NCI-H1105 treated with DMSO at 0.1 percent for 48 hours (cell line): ENCODE data around the gene RHOBTB3.

Source experiments
- DNase-seq: peaks from one replicate; lab custom pipeline; 2025; lab: John Stamatoyannopoulos, UW

The RHOBTB3 gene

GRCh38 chr5:95731571-95732554 is 727 bp downstream of the RHOBTB3 start:
- peak; percentile 26 for DNase-seq

- DNase-seq, result no peak
Measured at GRCh38 chr5:95733107-95733665, 2.0 kb downstream of the RHOBTB3 start.

DNA sequence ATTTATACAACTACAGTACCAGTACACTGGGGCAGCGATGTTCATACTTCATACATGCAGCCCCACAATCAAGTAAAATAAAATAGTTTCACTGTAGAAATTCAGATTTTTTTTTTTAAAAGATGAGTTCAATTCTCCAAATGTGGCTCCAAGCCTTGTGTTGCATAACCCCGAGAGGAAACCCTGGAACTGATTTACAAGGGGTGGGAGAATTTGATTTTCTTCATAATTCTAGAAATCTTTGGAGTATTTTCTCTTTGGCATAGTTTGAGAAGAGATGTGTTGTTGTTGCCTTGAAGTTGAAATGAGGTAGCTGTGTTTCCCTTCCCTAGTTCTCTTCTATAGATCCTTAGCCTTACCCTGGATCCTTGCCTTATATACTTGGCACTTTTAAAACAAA is 3.1 kb downstream of the RHOBTB3 start:
- no peak for DNase-seq

GRCh38 chr5:95734906-95735305 is 3.8 kb downstream of the RHOBTB3 start:
- DNase-seq, result no peak

GRCh38 chr5:95735406-95735805 is 4.3 kb downstream of the RHOBTB3 start:
- no peak for DNase-seq

DNA sequence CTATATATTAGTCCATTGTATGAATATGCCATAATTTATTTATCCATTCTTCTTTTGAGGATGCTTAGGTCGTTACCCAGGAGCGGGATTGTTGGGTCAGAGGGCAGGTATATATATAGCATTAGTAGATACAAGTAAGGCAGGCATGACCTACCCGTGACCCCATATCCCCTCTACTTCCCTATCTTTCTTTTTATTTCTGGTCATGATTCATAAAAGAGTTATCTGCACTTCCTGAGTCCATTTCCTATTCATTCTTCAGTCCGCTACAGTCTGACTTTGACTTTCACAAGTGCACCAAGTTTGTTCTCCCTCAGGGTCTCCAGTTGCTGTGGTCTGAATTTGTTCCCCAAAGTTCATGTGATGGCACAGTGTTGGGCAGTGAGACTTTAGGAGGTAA is 6.9 kb downstream of the RHOBTB3 start:
- no peak for DNase-seq

- no peak for DNase-seq
Measured at GRCh38 chr5:95738834-95739233, 7.7 kb downstream of the RHOBTB3 start.

DNA sequence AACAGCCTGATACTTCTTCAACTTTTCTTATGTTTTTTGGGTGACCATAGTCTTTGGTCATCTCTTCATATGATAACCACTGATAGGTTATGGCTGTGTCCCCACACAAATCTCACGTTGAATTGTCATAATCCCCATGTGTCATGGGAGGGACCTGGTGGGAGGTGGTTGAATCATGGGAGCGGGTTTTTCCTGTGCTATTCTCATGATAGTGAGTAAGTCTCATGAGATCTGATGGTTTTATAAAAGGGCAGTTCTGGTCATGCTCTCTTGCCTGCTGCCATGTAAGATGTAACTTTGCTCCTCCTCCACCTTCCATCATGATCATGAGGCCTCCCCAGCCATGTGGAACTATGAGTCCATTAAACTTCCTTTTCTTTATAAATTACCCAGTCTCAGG is 8.7 kb downstream of the RHOBTB3 start:
- DNase-seq, result no peak

DNA sequence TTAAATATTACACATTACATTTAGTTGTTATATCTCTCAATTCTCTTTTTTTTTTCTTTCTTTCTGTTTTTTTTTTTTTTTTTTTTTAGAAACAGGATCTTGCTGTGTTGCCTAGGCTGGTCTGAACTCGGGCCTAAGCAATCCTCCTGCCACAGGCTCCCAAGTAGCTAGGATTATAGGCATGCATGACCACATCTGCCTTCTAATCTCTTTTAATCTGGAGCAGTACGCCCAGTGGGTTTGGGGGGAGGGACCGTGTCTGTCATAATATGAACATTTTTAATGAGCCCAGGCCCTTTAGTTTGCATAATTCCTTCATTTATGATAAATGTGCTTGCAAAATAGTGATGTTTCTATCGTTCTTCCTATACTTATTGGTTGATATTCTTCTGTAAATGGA is 10.3 kb downstream of the RHOBTB3 start:
- no peak for DNase-seq

- DNase-seq, result no peak
Measured at GRCh38 chr5:95743232-95743631, 12.1 kb downstream of the RHOBTB3 start.

- DNase-seq, result no peak
Measured at GRCh38 chr5:95743877-95744276, 12.7 kb downstream of the RHOBTB3 start.

DNA sequence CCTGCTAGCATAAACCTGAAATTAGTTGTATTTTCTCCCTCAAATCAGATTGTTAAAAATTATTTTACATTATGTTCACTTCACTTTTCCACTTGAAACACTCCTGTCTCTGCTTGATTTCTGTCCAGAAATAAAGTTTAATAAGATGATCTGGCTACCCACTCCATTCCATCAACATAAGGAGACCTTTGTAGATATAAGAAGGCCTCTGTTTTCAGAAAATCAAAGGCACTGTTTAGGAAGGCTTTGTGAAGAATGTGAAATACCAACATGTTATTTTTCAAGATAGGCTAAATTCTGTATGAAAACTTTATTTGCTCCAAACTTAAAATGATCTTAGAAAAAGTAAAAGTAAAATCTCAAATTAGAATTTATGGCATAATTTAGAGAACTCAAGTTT is 15.1 kb downstream of the RHOBTB3 start:
- DNase-seq, result no peak

DNA sequence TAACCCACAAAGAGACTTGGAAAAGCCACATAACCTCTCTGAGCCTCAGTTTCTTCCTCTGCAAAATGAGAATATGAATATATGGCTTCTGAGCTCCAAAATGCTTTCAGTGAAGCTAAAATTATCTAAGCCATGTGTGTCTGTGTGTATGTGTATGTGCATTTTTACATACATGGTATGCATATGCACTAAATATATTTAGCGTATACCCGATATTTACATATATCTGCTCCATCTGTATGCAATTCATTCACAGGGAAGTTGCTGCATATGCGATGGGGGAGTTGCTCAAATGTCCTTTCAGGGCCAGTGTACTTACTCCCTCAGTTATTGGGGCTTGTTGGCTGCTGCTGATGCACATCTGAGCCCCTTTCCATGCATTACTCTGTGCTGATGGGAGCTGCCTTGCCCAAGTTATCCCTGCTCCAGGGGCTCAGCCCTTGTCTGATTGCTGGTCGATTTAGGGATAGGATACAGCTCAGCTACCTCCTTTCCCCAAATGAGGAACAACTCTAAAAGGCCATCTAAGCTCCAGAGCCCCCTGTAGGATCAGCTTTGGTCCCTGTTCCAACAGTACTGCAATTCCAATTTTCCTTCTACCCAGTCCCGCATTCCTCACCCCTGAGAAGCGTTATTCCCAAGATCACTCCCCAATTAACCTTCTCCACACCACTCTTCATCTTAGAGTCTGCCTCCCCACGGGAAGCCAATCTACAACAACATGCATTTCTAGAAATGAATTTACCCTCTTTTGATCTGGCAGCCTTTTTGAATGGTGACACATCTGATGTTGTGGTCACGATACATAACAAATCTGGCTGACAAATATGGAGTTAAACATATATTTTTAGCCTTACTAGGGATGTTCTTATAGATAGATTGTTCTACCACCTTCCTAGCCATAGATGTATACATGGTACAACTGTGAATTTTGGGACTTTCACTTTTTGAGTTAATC is 15.9 kb downstream of the RHOBTB3 start:
- no peak for DNase-seq

DNA sequence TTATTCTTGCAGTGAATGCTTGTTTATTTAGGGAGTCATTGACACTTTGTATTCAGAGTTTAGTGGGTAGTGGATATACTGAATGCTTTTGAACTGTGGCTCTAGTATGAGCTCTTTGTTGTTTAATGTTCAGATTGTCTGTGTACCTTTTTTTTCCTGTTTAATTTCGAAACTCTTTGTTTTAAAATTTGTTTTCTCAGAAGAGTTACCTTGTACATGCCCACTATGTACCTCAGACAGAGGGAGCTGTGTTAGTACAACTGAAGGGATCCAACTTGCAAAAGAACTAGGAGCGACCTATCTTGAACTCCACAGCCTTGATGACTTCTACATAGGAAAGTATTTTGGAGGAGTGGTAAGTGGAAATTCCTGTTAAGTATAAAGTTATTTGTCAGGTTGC is 17.0 kb downstream of the RHOBTB3 start:
- no peak for DNase-seq

DNA sequence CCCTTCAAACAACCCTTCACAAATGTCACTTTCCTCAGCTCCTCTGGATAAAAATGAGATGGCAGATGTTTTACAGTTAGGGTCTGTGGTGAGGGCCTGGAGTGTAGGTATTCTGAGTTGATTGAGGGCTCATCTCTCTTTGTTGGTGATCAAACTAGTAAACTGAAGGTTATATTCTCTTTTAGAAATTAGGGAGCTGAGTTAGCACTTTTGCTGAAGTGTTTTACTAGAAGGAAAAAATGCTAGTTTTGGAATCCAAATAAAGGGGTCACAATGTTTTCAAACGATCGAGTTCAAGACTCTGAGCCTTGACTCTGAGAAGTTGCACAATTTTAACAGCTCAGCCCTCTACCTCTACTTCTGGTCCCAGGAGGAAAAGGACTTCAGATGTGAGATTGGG is 23.4 kb downstream of the RHOBTB3 start:
- DNase-seq, result no peak

DNA sequence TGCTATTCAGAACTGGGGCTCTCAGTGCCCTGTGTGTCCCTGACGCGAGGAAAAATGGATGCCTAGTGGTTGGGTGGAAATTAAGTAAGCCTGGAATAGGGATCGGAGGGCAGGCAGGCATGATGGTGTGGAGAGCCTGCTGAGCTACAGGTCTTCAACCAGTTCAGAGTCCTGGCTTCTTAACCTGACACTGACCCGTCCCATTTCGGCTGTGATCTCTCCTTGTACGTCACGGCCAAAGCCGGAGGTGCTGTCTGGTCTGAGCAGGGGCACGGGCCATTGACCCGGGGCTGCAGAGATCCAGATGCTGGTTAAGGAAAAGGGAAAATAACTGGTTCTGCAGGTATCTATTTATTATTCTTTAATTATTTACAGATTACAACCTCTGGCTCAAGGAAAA is 27.9 kb downstream of the RHOBTB3 start:
- DNase-seq, result no peak

GRCh38 chr5:95759634-95760033 is 28.5 kb downstream of the RHOBTB3 start:
- no peak for DNase-seq

- no peak for DNase-seq
Measured at GRCh38 chr5:95760273-95761191, 29.4 kb downstream of the RHOBTB3 start.

GRCh38 chr5:95761771-95762651 is 30.9 kb downstream of the RHOBTB3 start:
- DNase-seq, result no peak

- no peak for DNase-seq
Measured at GRCh38 chr5:95762652-95763041, 31.5 kb downstream of the RHOBTB3 start.
